Upper lobe of right lung (tissue), 1 donor: ENCODE measurements around the gene BTD. TPM values are rescaled to one million over a fixed set of nuclear protein-coding genes. Genes with fewer than 3 reads are reported as not detected.

Source experiments
- ATAC-seq: fragments of 200-7000 bp; cut with Tn5 transposase; one replicate; pipeline ENCODE4 v1.9.1; 2020; ENCODE audit warnings: mild to moderate bottlenecking, moderate library complexity
- DNase-seq: peaks from one replicate; pipeline ENCODE4 v3.0.0-alpha.2; 2020
- H3K27ac ChIP-seq: fragments of 200-600 bp; one replicate; pipeline ENCODE4 v1.8.0; 2022
- H3K27me3 ChIP-seq: fragments of 200-600 bp; one replicate; pipeline ENCODE4 v1.8.0; 2022; ENCODE audit warnings: mild to moderate bottlenecking
- H3K36me3 ChIP-seq: fragments of 200-600 bp; one replicate; pipeline ENCODE4 v1.8.0; 2022
- H3K4me1 ChIP-seq: fragments of 200-600 bp; one replicate; pipeline ENCODE4 v1.8.0; 2022
- H3K4me3 ChIP-seq: fragments of 200-600 bp; one replicate; pipeline ENCODE4 v1.8.0; 2022; ENCODE audit warnings: mild to moderate bottlenecking
- H3K9me3 ChIP-seq: fragments of 200-600 bp; one replicate; pipeline ENCODE4 v1.8.0; 2022
- CTCF ChIP-seq: fragments of 200-600 bp; IDR thresholded peaks from one replicate; pipeline ENCODE4 v1.8.0; 2022; ENCODE audit warnings: antibody characterized with exemption
- intact Hi-C: fragments of 100-400 bp; cut with DNase I; formaldehyde crosslinking; loops from one replicate; pipeline ENCODE4 v1.11.0; 2022
- total RNA-seq: library from RNA; stranded (reverse); fragmentation: NEBNext Ultra II Directional; extraction: Animal tissue kit (Norgen Biotek cat#: 25700); gene quantifications from one replicate; pipeline ENCODE4 v1.2.1, GENCODE V29; 2021
- donor health status: DM: no; HTN: yes; CAD: no; lungs with severe emphysema.

BTD gene
- total RNA-seq, 1 donor from 2014 or later, result 24.6 TPM

GRCh38 chr3:15623535-15624440, 22.2 kb downstream of the BTD start:
- H3K36me3 ChIP-seq, result no peaks in the 10 kb centered on the region
- H3K4me3 ChIP-seq, result no peak overlapping the region
- no peak overlapping the region for H3K27ac ChIP-seq
- DNase-seq (no peak), ATAC-seq (no peak)
- no peaks in the 10 kb centered on the region for H3K4me1 ChIP-seq
- no peak for TF ChIP-seq CTCF
- no peaks in the 10 kb centered on the region for H3K9me3 ChIP-seq
- no peaks in the 10 kb centered on the region for H3K27me3 ChIP-seq
- intact Hi-C loops, result loop anchor here (10.0 kb wide), 1 partner anchor 191 kb away; no protein-coding TSS in a partner anchor

GRCh38 chr3:15628967-15629366, 27.4 kb downstream of the BTD start:
- no peak overlapping the region for H3K4me3 ChIP-seq
- intact Hi-C loops, result loop anchor here (10.0 kb wide), 1 partner anchor 186 kb away; no protein-coding TSS in a partner anchor
- ATAC-seq (no peak), DNase-seq (no peak)
- no peak for TF ChIP-seq CTCF
- H3K9me3 ChIP-seq, result no peaks in the 10 kb centered on the region
- no peak overlapping the region for H3K27ac ChIP-seq
- no peaks in the 10 kb centered on the region for H3K36me3 ChIP-seq
- H3K27me3 ChIP-seq, result no peaks in the 10 kb centered on the region
- H3K4me1 ChIP-seq, result peaks cover 17% of the 10 kb centered on the region

GRCh38 chr3:15629860-15630597, 28.5 kb downstream of the BTD start:
- H3K27me3 ChIP-seq, result no peaks in the 10 kb centered on the region
- intact Hi-C loops, result loop anchor here (10.0 kb wide), 1 partner anchor 185 kb away; no protein-coding TSS in a partner anchor
- DNase-seq (no peak), ATAC-seq (peak; percentile 98)
- H3K9me3 ChIP-seq, result no peaks in the 10 kb centered on the region
- peaks cover 23% of the 10 kb centered on the region for H3K4me1 ChIP-seq
- no peaks in the 10 kb centered on the region for H3K36me3 ChIP-seq
- peak; percentile 76 for TF ChIP-seq CTCF
- peak overlapping the region; percentile 33 for H3K27ac ChIP-seq
- peak overlapping the region; percentile 43 for H3K4me3 ChIP-seq

- ATAC-seq, result peak; percentile 19
- Histone ChIP-seq H3K4me3 (peak overlapping the region; percentile 43), H3K27me3 (no peaks in the 10 kb centered on the region), H3K9me3 (no peaks in the 10 kb centered on the region), H3K36me3 (no peaks in the 10 kb centered on the region), H3K4me1 (peaks cover 27% of the 10 kb centered on the region), H3K27ac (peak overlapping the region; percentile 33)
- no peak for TF ChIP-seq CTCF
- DNase-seq, result no peak
- intact Hi-C loops, result no loop called here
Observed at GRCh38 chr3:15630646-15631350, 29.3 kb downstream of the BTD start.

- ATAC-seq (no peak), DNase-seq (no peak)
- TF ChIP-seq CTCF, result no peak
- H3K27ac ChIP-seq, result no peak overlapping the region
- H3K36me3 ChIP-seq, result no peaks in the 10 kb centered on the region
- no peaks in the 10 kb centered on the region for H3K9me3 ChIP-seq
- H3K4me3 ChIP-seq, result no peak overlapping the region
- intact Hi-C loops, result no loop called here
- H3K27me3 ChIP-seq, result no peaks in the 10 kb centered on the region
- H3K4me1 ChIP-seq, result peaks cover 33% of the 10 kb centered on the region
Observed at GRCh38 chr3:15631426-15632211, 30.1 kb downstream of the BTD start.
